HepG2 (cell line): ENCODE data around the gene MOV10L1.

ENCODE experiments used
- CBX5 ChIP-seq: sonication (generic); formaldehyde crosslinking; IDR thresholded peaks from 2 replicates; pipeline ENCODE4 v1.4.0; 2020; ENCODE audit warnings: missing genetic modification reagents, borderline replicate concordance
- EZH2 ChIP-seq: conservative IDR thresholded peaks from 2 replicates; pipeline ENCODE4 v1.6.1; 2012; ENCODE audit warnings: mild to moderate bottlenecking, low read depth, low read length, moderate library complexity
- POLR2A ChIP-seq, 2 experiments: IDR thresholded peaks; 2 replicates each; pipeline ENCODE4 v1.6.1; 2011; ENCODE audit warnings: low read depth in 2 of 2, low read length in 2 of 2, mild to moderate bottlenecking in 1 of 2, moderate library complexity in 1 of 2; ENCODE audit not compliant: insufficient read depth in 1 of 2
- ZBTB7A ChIP-seq: sonication (generic); formaldehyde crosslinking; IDR thresholded peaks from 2 replicates; pipeline ENCODE4 v1.8.0; 2022; ENCODE audit warnings: mild to moderate bottlenecking, missing genetic modification reagents
- ZNF652 ChIP-seq: IDR thresholded peaks from 2 replicates; pipeline ENCODE4 v1.6.1; 2016; ENCODE audit warnings: low read depth, borderline replicate concordance

DNA sequence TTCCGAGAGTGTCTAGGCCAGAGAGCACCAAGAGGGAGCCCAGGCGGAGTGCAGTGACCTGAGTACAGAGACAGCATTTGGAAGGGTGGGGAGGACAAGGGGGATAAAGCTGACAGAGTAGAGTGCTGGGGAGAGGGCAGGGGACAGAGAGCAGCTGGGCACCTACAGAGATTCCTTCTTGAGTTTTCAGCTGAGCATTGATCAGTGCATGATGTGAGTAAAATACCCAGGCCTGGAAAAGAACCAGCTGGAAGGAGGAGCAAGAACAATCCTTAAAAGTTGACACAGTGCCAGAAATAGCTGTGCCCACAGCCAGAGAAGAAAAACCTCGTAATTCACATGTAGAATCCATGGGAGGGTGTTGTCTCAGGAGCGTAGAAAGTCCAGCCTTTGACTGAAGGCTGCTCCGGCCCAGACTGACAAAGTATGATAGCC, 46.8 kb downstream of the MOV10L1 start:
- TF ChIP-seq CBX5 = no peak
- no peak for TF ChIP-seq ZNF652
- no peak for TF ChIP-seq POLR2A (IDR thresholded peaks at IDR 0.05; ENCODE audit: insufficient read depth in 1 of 2, low read depth in 2 of 2, low read length in 2 of 2)
- TF ChIP-seq EZH2 = no peak
- TF ChIP-seq ZBTB7A = no peak
